Measurements from ENCODE around the gene ZBTB48.

The ZBTB48 gene

GRCh38 chr1:6612641-6613360 is 33.0 kb downstream of the ZBTB48 start:
- DNase-seq (ENCODE audit: low spot score) = no peak

GRCh38 chr1:6613361-6614018 is 33.7 kb downstream of the ZBTB48 start, which contains the start of gene PHF13:
TSS of gene PHF13 (plus strand) at chr1:6613731. CDS start at chr1:6614067, 336 bp downstream.
- DNase-seq (ENCODE audit: low spot score) = peak; percentile 100

GRCh38 chr1:6614019-6614928 is 34.5 kb downstream of the ZBTB48 start:
- peak; percentile 71 for DNase-seq (ENCODE audit: low spot score)

- DNase-seq (ENCODE audit: low spot score) = no peak
Observed at GRCh38 chr1:6614929-6615785, 35.4 kb downstream of the ZBTB48 start.

GRCh38 chr1:6619045-6619444 is 39.3 kb downstream of the ZBTB48 start:
- DNase-seq (ENCODE audit: low spot score) = no peak

GRCh38 chr1:6621429-6622391 is 41.9 kb downstream of the ZBTB48 start:
- no peak for DNase-seq (ENCODE audit: low spot score)

GRCh38 chr1:6622396-6623152 is 42.8 kb downstream of the ZBTB48 start:
- DNase-seq (ENCODE audit: low spot score) = no peak

- no peak for DNase-seq (ENCODE audit: low spot score)
Observed at GRCh38 chr1:6623269-6623965, 43.6 kb downstream of the ZBTB48 start.

- peak; percentile 95 for DNase-seq (ENCODE audit: low spot score)
Observed at GRCh38 chr1:6624710-6625583, 45.2 kb downstream of the ZBTB48 start, which contains the start of gene THAP3. TSS of gene THAP3 (plus strand) at chr1:6624868. CDS start at chr1:6625219, 351 bp downstream.

GRCh38 chr1:6625584-6626149 is 45.9 kb downstream of the ZBTB48 start:
- DNase-seq (ENCODE audit: low spot score) = no peak

GRCh38 chr1:6627031-6627430 is 47.2 kb downstream of the ZBTB48 start:
- no peak for DNase-seq (ENCODE audit: low spot score)

- no peak for DNase-seq (ENCODE audit: low spot score)
Observed at GRCh38 chr1:6627841-6628545, 48.2 kb downstream of the ZBTB48 start.

- no peak for DNase-seq (ENCODE audit: low spot score)
Observed at GRCh38 chr1:6628971-6629479, 49.2 kb downstream of the ZBTB48 start.

GRCh38 chr1:6630027-6630426 is 50.2 kb downstream of the ZBTB48 start:
- no peak for DNase-seq (ENCODE audit: low spot score)

- no peak for DNase-seq (ENCODE audit: low spot score)
Observed at GRCh38 chr1:6631058-6631457, 51.3 kb downstream of the ZBTB48 start.

Measured in ecto neural progenitor cell (in vitro differentiated cells).